Vagina (tissue), 2 donors: Measurements from ENCODE around the gene B3GALT4. TPM values are rescaled to one million over a fixed set of nuclear protein-coding genes. Genes with fewer than 3 reads are reported as not detected.

Experiments used
- DNase-seq, 2 donors: peaks; one replicate each; pipeline ENCODE4 v3.0.0-alpha.2; 2017; ENCODE audit errors: extremely low spot score in 2 of 2
- H3K27ac ChIP-seq: fragments of 200-600 bp; sonication (generic); one replicate; pipeline ENCODE4 v1.5.1; 2019
- H3K27me3 ChIP-seq: fragments of 200-600 bp; sonication (generic); one replicate; pipeline ENCODE4 v1.5.1; 2019
- H3K36me3 ChIP-seq, 2 donors: fragments of 200-600 bp; sonication (generic); one replicate each; pipeline ENCODE4 v1.5.1; 2017 to 2019
- H3K4me1 ChIP-seq: fragments of 200-600 bp; sonication (generic); one replicate; pipeline ENCODE4 v1.5.1; 2019
- H3K4me3 ChIP-seq, 2 donors: fragments of 200-600 bp; sonication (generic); 1 replicate in 1 of 2; 2 replicates in 1 of 2; pipeline ENCODE4 v1.5.1; 2016 to 2019
- H3K9me3 ChIP-seq: fragments of 200-600 bp; sonication (generic); one replicate; pipeline ENCODE4 v1.5.1; 2019
- CTCF ChIP-seq, 3 experiments: fragments of 450-650 bp in 2 of 3; fragments of 200-600 bp in 1 of 3; sonication (generic) in 1 of 3; IDR thresholded peaks; one replicate each; pipeline ENCODE4 v1.5.1; 2017 to 2019; ENCODE audit warnings: antibody characterized with exemption in 3 of 3, mild to moderate bottlenecking in 2 of 3, moderate library complexity in 2 of 3
- POLR2A ChIP-seq, 2 donors: fragments of 450-650 bp; IDR thresholded peaks; one replicate each; pipeline ENCODE4 v1.6.1; 2017; ENCODE audit warnings: antibody characterized with exemption in 2 of 2, mild to moderate bottlenecking in 2 of 2, moderate library complexity in 2 of 2
- POLR2AphosphoS5 ChIP-seq, 2 donors: sonication (generic); formaldehyde crosslinking; IDR thresholded peaks; one replicate each; pipeline ENCODE4 v1.9.0; 2017; ENCODE audit warnings: antibody characterized with exemption in 2 of 2, mild to moderate bottlenecking in 2 of 2, low read depth in 1 of 2; ENCODE audit not compliant: insufficient read depth in 1 of 2
- intact Hi-C: fragments of 100-400 bp; cut with DNase I; formaldehyde crosslinking; loops from one replicate; pipeline ENCODE4 v1.15.1; 2023
- total RNA-seq: library from RNA; depleted of rRNA; stranded (reverse); fragments of >200 nt; gene quantifications from one replicate; pipeline ENCODE4 v1.2.3, GENCODE V29; 2016

B3GALT4 gene
- total RNA-seq, 1 donor from 2014 or later: 14.0 TPM

- no peak for TF ChIP-seq POLR2AphosphoS5 (IDR thresholded peaks at IDR 0.05; ENCODE audit: insufficient read depth in 1 of 2, low read depth in 1 of 2)
- TF ChIP-seq CTCF (IDR thresholded peaks at IDR 0.05): no peak
- no peak for TF ChIP-seq POLR2A (IDR thresholded peaks at IDR 0.05)
- peak overlapping the region; percentile 96 for H3K27ac ChIP-seq
- no peaks in the 10 kb centered on the region for H3K9me3 ChIP-seq
- intact Hi-C loops: loop anchor here (5.0 to 10.0 kb wide), 3 partner anchors 86 to 231 kb away; no protein-coding TSS in a partner anchor
- peaks cover 0 to 5% of the 10 kb centered on the region in 2 donors for H3K36me3 ChIP-seq
- no peaks in the 10 kb centered on the region for H3K27me3 ChIP-seq
- DNase-seq: no peak
- peak overlapping the region; percentile 45 to 58 for H3K4me3 ChIP-seq
- H3K4me1 ChIP-seq: peaks cover 27% of the 10 kb centered on the region
Measured at GRCh38 chr6:33248643-33248931, 28.3 kb upstream of the B3GALT4 start.

GRCh38 chr6:33248932-33249731, 27.8 kb upstream of the B3GALT4 start:
- Histone ChIP-seq H3K4me3 (peak overlapping the region; percentile 45 to 58), H3K27me3 (no peaks in the 10 kb centered on the region), H3K27ac (peak overlapping the region; percentile 96), H3K36me3 (peaks cover 0 to 5% of the 10 kb centered on the region in 2 donors), H3K4me1 (peaks cover 27% of the 10 kb centered on the region), H3K9me3 (no peaks in the 10 kb centered on the region)
- intact Hi-C loops: loop anchor here (5.0 to 10.0 kb wide), 3 partner anchors 87 to 232 kb away; no protein-coding TSS in a partner anchor
- peak in 2 of 3 experiments; percentile 13 to 24 for TF ChIP-seq CTCF (IDR thresholded peaks at IDR 0.05)
- TF ChIP-seq POLR2AphosphoS5 (IDR thresholded peaks at IDR 0.05; ENCODE audit: insufficient read depth in 1 of 2, low read depth in 1 of 2): peak; percentile 90 to 92
- peak in 1 of 2 donors; percentile 71 for TF ChIP-seq POLR2A (IDR thresholded peaks at IDR 0.05)
- DNase-seq: peak; percentile 99

- H3K4me1 ChIP-seq: peaks cover 27% of the 10 kb centered on the region
- peaks cover 0 to 5% of the 10 kb centered on the region in 2 donors for H3K36me3 ChIP-seq
- H3K27me3 ChIP-seq: no peaks in the 10 kb centered on the region
- H3K9me3 ChIP-seq: no peaks in the 10 kb centered on the region
- DNase-seq: no peak
- TF ChIP-seq POLR2A (IDR thresholded peaks at IDR 0.05): no peak
- TF ChIP-seq CTCF (IDR thresholded peaks at IDR 0.05): no peak
- TF ChIP-seq POLR2AphosphoS5 (IDR thresholded peaks at IDR 0.05; ENCODE audit: insufficient read depth in 1 of 2, low read depth in 1 of 2): no peak
- intact Hi-C loops: loop anchor here (5.0 to 10.0 kb wide), 3 partner anchors 88 to 233 kb away; no protein-coding TSS in a partner anchor
- peak overlapping the region; percentile 45 to 58 for H3K4me3 ChIP-seq
- H3K27ac ChIP-seq: peak overlapping the region; percentile 94
Measured at GRCh38 chr6:33249732-33250630, 26.9 kb upstream of the B3GALT4 start.

GRCh38 chr6:33250731-33251130, 26.2 kb upstream of the B3GALT4 start:
- no peaks in the 10 kb centered on the region for H3K27me3 ChIP-seq
- H3K27ac ChIP-seq: peak overlapping the region; percentile 94
- intact Hi-C loops: no loop called here

More at GRCh38 chr6:33250731-33251130, 26.2 kb upstream of the B3GALT4 start:
- Histone ChIP-seq H3K4me3 (no peak overlapping the region), H3K36me3 (peaks cover 0 to 5% of the 10 kb centered on the region in 2 donors), H3K4me1 (peaks cover 27% of the 10 kb centered on the region), H3K9me3 (no peaks in the 10 kb centered on the region)
- no peak for TF ChIP-seq POLR2A (IDR thresholded peaks at IDR 0.05)
- TF ChIP-seq CTCF (IDR thresholded peaks at IDR 0.05): no peak
- no peak for TF ChIP-seq POLR2AphosphoS5 (IDR thresholded peaks at IDR 0.05; ENCODE audit: insufficient read depth in 1 of 2, low read depth in 1 of 2)
- DNase-seq: no peak
